Astrocyte (in vitro differentiated cells and primary cell): ENCODE results near the gene AKAP12. TPM values are rescaled to one million over a fixed set of nuclear protein-coding genes. Genes with fewer than 3 reads are reported as not detected.

ENCODE experiments used
- DNase-seq: peaks from one replicate; pipeline ENCODE4 v3.0.0-alpha.2; 2010; ENCODE audit warnings: low read depth
- FAIRE-seq: peaks from 2 replicates; lab custom pipeline; 2011; peaks lifted over from hg19 to GRCh38; lab: Jason Lieb, UNC
- H2AFZ ChIP-seq: 2 replicates; pipeline ENCODE4 v1.6.0; 2012; ENCODE audit warnings: low read depth, low read length, inconsistent platforms
- H3K27ac ChIP-seq: 2 replicates; pipeline ENCODE4 v1.5.1; 2011; ENCODE audit warnings: low read depth, low read length, inconsistent platforms
- H3K27me3 ChIP-seq: 2 replicates; pipeline ENCODE4 v1.6.0; 2011; ENCODE audit warnings: low read length, inconsistent platforms; ENCODE audit not compliant: insufficient read depth
- H3K36me3 ChIP-seq: 2 replicates; pipeline ENCODE4 v1.5.1; 2011; ENCODE audit warnings: low read length, inconsistent platforms; ENCODE audit not compliant: insufficient read depth
- H3K4me1 ChIP-seq: 2 replicates; pipeline ENCODE4 v1.5.1; 2011; ENCODE audit warnings: low read length, inconsistent platforms; ENCODE audit not compliant: insufficient read depth
- H3K4me2 ChIP-seq: 2 replicates; pipeline ENCODE4 v1.6.0; 2012; ENCODE audit warnings: low read length, inconsistent platforms
- H3K4me3 ChIP-seq: 2 replicates; pipeline ENCODE4 v1.5.1; 2011; ENCODE audit warnings: low read depth, mild to moderate bottlenecking, low read length, inconsistent platforms; ENCODE audit not compliant: insufficient read depth
- H3K79me2 ChIP-seq: 2 replicates; pipeline ENCODE4 v1.6.0; 2012; ENCODE audit warnings: mild to moderate bottlenecking, low read length, inconsistent platforms; ENCODE audit not compliant: insufficient read depth
- H3K9ac ChIP-seq: 2 replicates; pipeline ENCODE4 v1.6.0; 2012; ENCODE audit warnings: mild to moderate bottlenecking, low read length, inconsistent platforms
- H3K9me3 ChIP-seq: 2 replicates; pipeline ENCODE4 v1.5.1; 2012; ENCODE audit warnings: low read depth, mild to moderate bottlenecking, low read length, inconsistent platforms; ENCODE audit not compliant: insufficient read depth
- H4K20me1 ChIP-seq: 2 replicates; pipeline ENCODE4 v1.6.0; 2012; ENCODE audit warnings: low read length, inconsistent platforms; ENCODE audit not compliant: insufficient read depth
- H3K27ac Mint-ChIP-seq: one replicate; pipeline ENCODE4 v1.8.0; 2021; ENCODE audit warnings: mild to moderate bottlenecking, mixed read lengths; ENCODE audit not compliant: unreplicated experiment
- H3K27me3 Mint-ChIP-seq: one replicate; pipeline ENCODE4 v1.8.0; 2021; ENCODE audit warnings: low read depth, mixed read lengths; ENCODE audit not compliant: unreplicated experiment
- H3K36me3 Mint-ChIP-seq: one replicate; pipeline ENCODE4 v1.8.0; 2021; ENCODE audit warnings: low read depth, mixed read lengths; ENCODE audit not compliant: unreplicated experiment
- H3K4me1 Mint-ChIP-seq: one replicate; pipeline ENCODE4 v1.8.0; 2021; ENCODE audit warnings: low read depth, mixed read lengths; ENCODE audit not compliant: unreplicated experiment
- H3K4me3 Mint-ChIP-seq: one replicate; pipeline ENCODE4 v1.8.0; 2021; ENCODE audit warnings: mild to moderate bottlenecking, moderate library complexity, mixed read lengths; ENCODE audit not compliant: unreplicated experiment
- H3K9me3 Mint-ChIP-seq: one replicate; pipeline ENCODE4 v1.8.0; 2021; ENCODE audit warnings: mild to moderate bottlenecking, mixed read lengths; ENCODE audit not compliant: unreplicated experiment
- CTCF ChIP-seq: IDR thresholded peaks from 2 replicates; pipeline ENCODE4 v1.5.1; 2011; ENCODE audit warnings: low read depth, mild to moderate bottlenecking, inconsistent platforms, low read length, moderate library complexity; ENCODE audit not compliant: insufficient read depth
- EZH2 ChIP-seq: IDR thresholded peaks from 2 replicates; pipeline ENCODE4 v1.6.1; 2012; ENCODE audit warnings: mild to moderate bottlenecking, low read length, inconsistent platforms; ENCODE audit not compliant: insufficient read depth
- total RNA-seq: library from RNA; stranded (reverse); gene quantifications from 2 replicates; pipeline ENCODE4 v1.2.1, GENCODE V29; 2021

The AKAP12 gene
- total RNA-seq, 1 donor from 2014 or later, result 115 TPM

GRCh38 chr6:151389618-151390275 lies 150.0 kb downstream of the AKAP12 start:
- Histone ChIP-seq H3K4me2 (peak overlapping the region; percentile 96), H2AFZ (peak overlapping the region; percentile 59), H3K27ac (peak overlapping the region; percentile 95), H3K4me3 (peak overlapping the region; percentile 88), H3K27me3 (no peaks in the 10 kb centered on the region), H3K79me2 (peaks cover 82% of the 10 kb centered on the region), H4K20me1 (peaks cover 31% of the 10 kb centered on the region), H3K4me1 (peaks cover 45% of the 10 kb centered on the region), H3K9ac (peak overlapping the region; percentile 98), H3K9me3 (no peaks in the 10 kb centered on the region), H3K36me3 (peaks cover 1% of the 10 kb centered on the region)
- Mint-ChIP-seq H3K4me1 (peaks cover 26% of the 10 kb centered on the region), H3K27me3 (no peaks in the 10 kb centered on the region), H3K27ac (peak overlapping the region; percentile 94), H3K36me3 (peaks cover 3% of the 10 kb centered on the region), H3K9me3 (no peaks in the 10 kb centered on the region), H3K4me3 (peak overlapping the region; percentile 87)
- no peak for TF ChIP-seq EZH2
- TF ChIP-seq CTCF, result no peak
- FAIRE-seq, result no peak
- peak; percentile 55 for DNase-seq

- Histone ChIP-seq H3K79me2 (peaks cover 82% of the 10 kb centered on the region), H4K20me1 (peaks cover 37% of the 10 kb centered on the region), H3K9me3 (no peaks in the 10 kb centered on the region), H3K9ac (peak overlapping the region; percentile 98), H3K27me3 (no peaks in the 10 kb centered on the region), H3K4me1 (peaks cover 45% of the 10 kb centered on the region), H2AFZ (peak overlapping the region; percentile 59), H3K4me2 (peak overlapping the region; percentile 96), H3K4me3 (peak overlapping the region; percentile 88), H3K36me3 (peaks cover 3% of the 10 kb centered on the region), H3K27ac (peak overlapping the region; percentile 95)
- FAIRE-seq (no peak), DNase-seq (peak; percentile 94)
- peaks cover 3% of the 10 kb centered on the region for H3K36me3 Mint-ChIP-seq
- H3K4me3 Mint-ChIP-seq, result peak overlapping the region; percentile 74
- TF ChIP-seq CTCF, result no peak
- no peak for TF ChIP-seq EZH2
- H3K9me3 Mint-ChIP-seq, result no peaks in the 10 kb centered on the region
- peaks cover 29% of the 10 kb centered on the region for H3K4me1 Mint-ChIP-seq
- H3K27me3 Mint-ChIP-seq, result no peaks in the 10 kb centered on the region
- H3K27ac Mint-ChIP-seq, result no peak overlapping the region
Measured at GRCh38 chr6:151390276-151390850, 150.6 kb downstream of the AKAP12 start.
